ENCODE results near the gene HNRNPF.

Gene HNRNPF

GRCh38 chr10:43353495-43354329, 55.3 kb downstream of the HNRNPF start:
- DNase-seq (ENCODE audit: insufficient read length, low spot score): no peak
- FAIRE-seq: no peak
- no peak for TF ChIP-seq POU2F2 (IDR thresholded peaks at IDR 0.05; ENCODE audit: low read depth, low read length)
- TF ChIP-seq SPI1 (IDR thresholded peaks at IDR 0.05; ENCODE audit: low read depth, low read length): no peak

GRCh38 chr10:43352951-43353350, 56.0 kb downstream of the HNRNPF start:
- no peak for FAIRE-seq
- no peak for TF ChIP-seq SPI1 (IDR thresholded peaks at IDR 0.05; ENCODE audit: low read depth, low read length)
- DNase-seq (ENCODE audit: insufficient read length, low spot score): no peak

DNA sequence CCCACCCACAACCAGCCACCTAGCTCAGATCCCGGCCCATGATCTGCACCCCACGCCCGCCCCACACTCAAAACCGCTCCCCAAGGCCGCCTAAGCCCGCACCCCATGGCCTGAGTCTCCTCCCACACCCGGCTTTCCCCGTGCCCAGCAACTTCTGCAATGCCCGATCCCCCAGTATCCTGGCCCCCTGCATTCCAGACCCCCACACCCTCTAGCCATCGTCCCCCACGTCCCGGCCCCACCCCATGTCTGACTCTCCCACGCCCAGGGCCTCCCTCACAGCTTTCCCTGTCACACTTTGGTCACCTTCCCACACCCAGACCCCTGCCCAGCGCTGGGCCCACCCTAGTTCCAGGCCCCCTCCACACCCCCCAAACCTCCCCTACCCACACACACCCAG, 57.7 kb downstream of the HNRNPF start:
- no peak for DNase-seq (ENCODE audit: insufficient read length, low spot score)
- TF ChIP-seq SPI1 (IDR thresholded peaks at IDR 0.05; ENCODE audit: low read depth, low read length) (no peak), TAF1 (IDR thresholded peaks at IDR 0.05; ENCODE audit: low read depth, low read length) (no peak), PAX5 (IDR thresholded peaks at IDR 0.05; ENCODE audit: insufficient read depth, low read length, severe bottlenecking) (no peak), POLR2AphosphoS5 (IDR thresholded peaks at IDR 0.05; ENCODE audit: low read depth, low read length) (no peak), POLR2A (IDR thresholded peaks at IDR 0.05; ENCODE audit: low read depth, low read length) (no peak), POU2F2 (IDR thresholded peaks at IDR 0.05; ENCODE audit: low read depth, low read length) (no peak)
- FAIRE-seq: no peak

DNA sequence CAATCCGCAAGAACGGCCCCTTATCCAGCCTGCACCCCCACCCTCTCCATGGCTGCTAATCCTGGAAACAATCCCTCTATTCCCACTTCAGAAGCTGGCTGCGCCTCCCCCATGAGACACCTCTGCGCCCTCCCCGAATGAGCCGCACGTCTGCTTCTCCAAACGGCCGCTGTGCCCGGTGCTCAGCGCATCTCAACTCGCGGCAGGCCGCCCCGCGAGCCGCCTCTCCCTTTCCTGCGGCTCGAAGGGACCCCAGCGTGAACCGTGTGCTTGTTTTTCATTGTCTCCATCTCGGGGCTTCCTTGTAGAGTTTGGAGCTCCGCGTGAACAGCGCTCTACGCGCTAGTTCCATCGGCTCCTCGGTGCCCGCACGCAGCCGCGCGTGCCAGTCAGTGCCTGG, 58.3 kb downstream of the HNRNPF start:
- FAIRE-seq (no peak), DNase-seq (ENCODE audit: insufficient read length, low spot score) (no peak)
- TF ChIP-seq PAX5 (IDR thresholded peaks at IDR 0.05; ENCODE audit: insufficient read depth, low read length, severe bottlenecking): no peak
- TF ChIP-seq SPI1 (IDR thresholded peaks at IDR 0.05; ENCODE audit: low read depth, low read length): no peak
- no peak for TF ChIP-seq POLR2A (IDR thresholded peaks at IDR 0.05; ENCODE audit: low read depth, low read length)
- no peak for TF ChIP-seq POU2F2 (IDR thresholded peaks at IDR 0.05; ENCODE audit: low read depth, low read length)

DNA sequence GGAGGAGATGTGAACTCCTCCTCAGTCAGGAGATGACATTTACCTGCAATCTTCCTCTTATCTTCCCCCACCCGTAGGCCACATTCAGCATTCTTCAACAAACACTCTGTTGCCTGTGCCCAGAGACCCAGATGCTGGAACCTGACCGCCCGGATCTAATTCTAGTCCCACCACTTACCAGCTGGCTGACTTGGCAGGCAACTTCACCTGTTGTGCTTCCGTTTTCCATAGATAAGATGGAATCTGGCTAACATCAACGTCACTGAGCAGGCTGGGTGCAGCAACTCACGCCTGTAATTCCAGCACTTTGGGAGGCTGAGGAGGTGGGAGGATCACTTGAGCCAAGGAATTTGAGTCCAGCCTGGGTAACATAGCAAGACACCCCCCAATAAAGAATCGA, 58.8 kb downstream of the HNRNPF start:
- FAIRE-seq: no peak
- no peak for TF ChIP-seq POLR2A (IDR thresholded peaks at IDR 0.05; ENCODE audit: low read depth, low read length)
- TF ChIP-seq PAX5 (IDR thresholded peaks at IDR 0.05; ENCODE audit: insufficient read depth, low read length, severe bottlenecking): no peak
- no peak for TF ChIP-seq POLR2AphosphoS5 (IDR thresholded peaks at IDR 0.05; ENCODE audit: low read depth, low read length)
- TF ChIP-seq POU2F2 (IDR thresholded peaks at IDR 0.05; ENCODE audit: low read depth, low read length): no peak
- TF ChIP-seq SPI1 (IDR thresholded peaks at IDR 0.05; ENCODE audit: low read depth, low read length): no peak
- DNase-seq (ENCODE audit: insufficient read length, low spot score): no peak

- FAIRE-seq (peak; percentile 87), DNase-seq (ENCODE audit: insufficient read length, low spot score) (peak; percentile 95)
- TF ChIP-seq POLR2A (IDR thresholded peaks at IDR 0.05; ENCODE audit: low read depth, low read length) (no peak), POLR2AphosphoS5 (IDR thresholded peaks at IDR 0.05; ENCODE audit: low read depth, low read length) (no peak), TAF1 (IDR thresholded peaks at IDR 0.05; ENCODE audit: low read depth, low read length) (no peak), POU2F2 (IDR thresholded peaks at IDR 0.05; ENCODE audit: low read depth, low read length) (no peak), PAX5 (IDR thresholded peaks at IDR 0.05; ENCODE audit: insufficient read depth, low read length, severe bottlenecking) (no peak), SPI1 (IDR thresholded peaks at IDR 0.05; ENCODE audit: low read depth, low read length) (no peak; the same call in 1 of the 2 replicates)
These were observed 60.3 kb downstream of the HNRNPF start for GRCh38 chr10:43348511-43349312.

DNA sequence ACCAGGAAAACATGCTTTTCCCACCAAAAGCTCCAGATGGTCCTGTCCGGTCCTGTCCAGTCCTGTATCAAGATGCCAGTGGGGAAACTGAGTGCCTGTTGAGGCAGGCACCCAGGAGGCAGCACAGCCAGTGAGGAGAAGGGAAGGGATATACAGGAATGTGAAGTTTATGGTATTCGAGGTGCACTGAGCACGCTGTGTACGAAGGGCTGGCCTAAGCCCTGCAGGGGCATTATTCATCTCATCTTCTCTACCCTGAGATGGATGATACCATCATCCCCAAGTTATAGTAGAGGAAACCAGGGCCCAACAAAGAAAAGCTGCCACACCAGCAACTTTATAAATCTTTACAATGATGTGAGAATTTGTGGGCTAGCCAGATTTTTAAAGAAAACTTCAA, 61.0 kb downstream of the HNRNPF start:
- FAIRE-seq: no peak
- DNase-seq (ENCODE audit: insufficient read length, low spot score): no peak
- no peak for TF ChIP-seq POLR2AphosphoS5 (IDR thresholded peaks at IDR 0.05; ENCODE audit: low read depth, low read length)
- TF ChIP-seq TAF1 (IDR thresholded peaks at IDR 0.05; ENCODE audit: low read depth, low read length): no peak
- TF ChIP-seq PAX5 (IDR thresholded peaks at IDR 0.05; ENCODE audit: insufficient read depth, low read length, severe bottlenecking): no peak
- TF ChIP-seq POLR2A (IDR thresholded peaks at IDR 0.05; ENCODE audit: low read depth, low read length): no peak
- TF ChIP-seq POU2F2 (IDR thresholded peaks at IDR 0.05; ENCODE audit: low read depth, low read length): no peak
- no peak for TF ChIP-seq SPI1 (IDR thresholded peaks at IDR 0.05; ENCODE audit: low read depth, low read length)

DNA sequence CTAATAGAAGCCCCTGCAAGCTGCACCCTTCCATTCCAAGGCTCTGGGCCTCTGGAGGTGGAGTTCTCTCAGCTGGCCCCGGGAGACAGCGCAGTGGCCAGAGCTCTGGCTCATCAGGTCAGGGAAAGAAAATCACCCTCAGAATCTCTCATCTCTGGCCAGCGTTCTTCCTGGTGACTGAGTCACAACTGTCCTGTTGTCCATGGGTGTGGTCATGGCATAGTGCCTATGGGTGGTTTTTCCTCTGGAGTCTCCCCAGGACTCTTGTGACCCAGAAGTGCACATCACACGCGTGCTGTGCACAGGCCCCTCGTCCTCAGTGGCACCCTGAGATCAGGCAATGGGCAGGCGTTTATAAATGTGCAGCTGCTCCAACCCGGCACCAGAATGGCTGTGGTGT, 64.9 kb downstream of the HNRNPF start:
- FAIRE-seq (no peak), DNase-seq (ENCODE audit: insufficient read length, low spot score) (no peak)
- TF ChIP-seq POLR2AphosphoS5 (IDR thresholded peaks at IDR 0.05; ENCODE audit: low read depth, low read length): no peak
- TF ChIP-seq PAX5 (IDR thresholded peaks at IDR 0.05; ENCODE audit: insufficient read depth, low read length, severe bottlenecking): no peak
- TF ChIP-seq POLR2A (IDR thresholded peaks at IDR 0.05; ENCODE audit: low read depth, low read length): no peak
- no peak for TF ChIP-seq TAF1 (IDR thresholded peaks at IDR 0.05; ENCODE audit: low read depth, low read length)
- no peak for TF ChIP-seq SPI1 (IDR thresholded peaks at IDR 0.05; ENCODE audit: low read depth, low read length)
- TF ChIP-seq POU2F2 (IDR thresholded peaks at IDR 0.05; ENCODE audit: low read depth, low read length): no peak

GRCh38 chr10:43343126-43343525, 65.9 kb downstream of the HNRNPF start:
- TF ChIP-seq PAX5 (IDR thresholded peaks at IDR 0.05; ENCODE audit: insufficient read depth, low read length, severe bottlenecking): no peak
- no peak for TF ChIP-seq TAF1 (IDR thresholded peaks at IDR 0.05; ENCODE audit: low read depth, low read length)
- TF ChIP-seq SPI1 (IDR thresholded peaks at IDR 0.05; ENCODE audit: low read depth, low read length): no peak
- TF ChIP-seq POLR2AphosphoS5 (IDR thresholded peaks at IDR 0.05; ENCODE audit: low read depth, low read length): no peak
- TF ChIP-seq POLR2A (IDR thresholded peaks at IDR 0.05; ENCODE audit: low read depth, low read length): no peak
- TF ChIP-seq POU2F2 (IDR thresholded peaks at IDR 0.05; ENCODE audit: low read depth, low read length): no peak
- DNase-seq (ENCODE audit: insufficient read length, low spot score): no peak
- no peak for FAIRE-seq

Data from GM12891 (cell line).